Head of caudate nucleus (tissue), 42 donors: Measurements from ENCODE around the gene TCF15.
A peak's percentile ranks its signal among the peaks of the same experiment; 100 is the strongest.

Source experiments
- DNase-seq, 42 donors: peaks; one replicate each; pipeline versions ENCODE4 v3.0.0 to v3.0.0-alpha.2; 2020 to 2021; ENCODE audit warnings: mixed read lengths in 7 of 42
- intact Hi-C: fragments of 100-400 bp; cut with DNase I; formaldehyde crosslinking; loops from one replicate; pipeline ENCODE4 v1.15.0; 2022

The TCF15 gene, protein sequence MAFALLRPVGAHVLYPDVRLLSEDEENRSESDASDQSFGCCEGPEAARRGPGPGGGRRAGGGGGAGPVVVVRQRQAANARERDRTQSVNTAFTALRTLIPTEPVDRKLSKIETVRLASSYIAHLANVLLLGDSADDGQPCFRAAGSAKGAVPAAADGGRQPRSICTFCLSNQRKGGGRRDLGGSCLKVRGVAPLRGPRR

DNA sequence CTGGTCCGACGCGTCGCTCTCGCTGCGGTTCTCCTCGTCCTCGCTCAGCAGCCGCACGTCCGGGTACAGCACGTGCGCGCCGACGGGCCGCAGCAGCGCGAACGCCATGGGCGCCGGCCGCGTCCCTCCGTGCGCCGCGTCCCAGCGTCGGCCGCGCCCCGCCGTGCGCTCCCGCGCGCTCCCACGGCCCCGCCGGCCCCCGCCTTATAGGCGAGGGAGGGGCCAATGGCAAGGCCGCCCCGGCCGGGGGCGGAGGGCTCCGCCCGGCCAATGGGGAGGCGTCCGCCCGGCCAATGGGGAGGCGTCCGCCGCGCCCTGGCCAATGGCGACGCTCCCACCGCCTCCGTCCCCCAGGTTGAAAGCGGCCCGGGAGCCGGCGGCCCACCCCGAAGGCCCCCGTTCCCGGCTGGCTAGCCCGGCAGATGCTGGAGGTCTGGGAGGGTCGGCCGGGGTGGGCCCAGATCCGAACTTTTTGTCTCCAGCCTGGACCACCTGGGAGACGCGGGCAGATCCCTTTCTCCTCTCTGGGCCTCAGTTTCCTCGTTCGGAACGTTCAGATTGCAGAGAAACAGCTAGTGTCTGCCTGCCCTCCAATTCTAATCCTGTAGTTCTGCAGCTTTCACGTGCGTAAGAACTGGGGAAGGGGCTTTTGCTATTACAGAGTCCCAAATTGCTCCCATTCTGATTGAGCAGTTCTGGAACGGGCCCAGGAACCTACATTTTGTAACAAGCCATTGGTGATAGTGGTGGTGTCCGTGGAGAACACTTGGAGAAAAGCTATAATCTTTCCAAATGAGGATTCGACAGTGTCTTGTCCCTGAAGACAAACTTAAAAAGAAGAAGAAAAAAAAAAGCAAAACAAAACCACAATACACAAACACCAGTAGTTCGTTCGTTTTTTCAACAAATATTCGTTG, at the start of gene TCF15:
TCF15 (minus strand) TSS at position 180 of the 917 bp plus-strand sequence; CDS start at position 108, 72 bp downstream.
- DNase-seq: peak in 4 of 42 donors; percentile 6 to 33 (median 24)
- intact Hi-C loops: no loop called here

DNA sequence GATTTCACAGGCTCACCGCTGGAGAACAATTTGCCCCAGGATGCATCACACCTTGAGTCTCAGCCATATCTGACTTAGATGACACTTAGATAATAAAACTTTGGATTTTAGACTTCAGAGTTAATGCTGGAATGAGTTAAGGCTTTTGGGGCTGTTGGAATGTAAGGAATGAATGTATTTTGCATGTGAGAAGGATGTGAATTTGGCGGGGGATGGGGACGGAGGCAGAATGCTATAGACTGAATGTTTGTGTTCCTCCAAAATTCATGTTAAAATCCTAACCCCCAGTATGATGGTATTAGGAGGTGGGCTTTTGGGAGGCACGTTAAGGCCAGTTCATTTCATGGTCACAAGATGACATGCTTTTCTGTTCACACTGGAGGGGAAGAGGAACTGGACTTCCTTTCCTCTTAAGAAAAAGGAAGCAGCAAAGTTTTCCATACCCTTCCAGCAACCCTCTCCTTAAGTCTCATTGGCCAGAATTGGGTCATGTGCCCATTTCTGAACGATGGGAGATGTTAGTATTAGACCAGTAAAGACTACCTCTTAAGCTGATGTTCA, 48.7 kb upstream of the TCF15 start:
- no peak for DNase-seq
- intact Hi-C loops: no loop called here

DNA sequence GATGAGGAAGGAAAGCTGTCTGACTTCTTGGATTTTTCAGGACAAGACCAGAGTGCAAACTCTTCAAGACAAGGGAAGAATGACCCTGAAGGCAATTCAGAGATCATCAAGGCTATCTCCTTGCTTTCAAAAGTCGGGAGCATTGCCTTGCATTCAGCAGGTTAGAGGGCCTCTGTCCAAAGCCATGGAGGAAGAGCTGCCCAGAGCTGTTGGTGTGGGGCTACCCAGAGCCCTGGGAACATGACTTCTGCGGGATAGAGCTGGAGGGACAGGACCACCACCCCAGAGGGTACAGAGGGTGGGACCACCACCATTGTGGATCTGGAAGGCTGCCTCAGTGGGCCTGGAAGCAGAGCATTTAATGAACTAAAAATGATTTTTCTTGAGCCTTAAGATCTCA, 48.1 kb upstream of the TCF15 start:
- DNase-seq: no peak

DNA sequence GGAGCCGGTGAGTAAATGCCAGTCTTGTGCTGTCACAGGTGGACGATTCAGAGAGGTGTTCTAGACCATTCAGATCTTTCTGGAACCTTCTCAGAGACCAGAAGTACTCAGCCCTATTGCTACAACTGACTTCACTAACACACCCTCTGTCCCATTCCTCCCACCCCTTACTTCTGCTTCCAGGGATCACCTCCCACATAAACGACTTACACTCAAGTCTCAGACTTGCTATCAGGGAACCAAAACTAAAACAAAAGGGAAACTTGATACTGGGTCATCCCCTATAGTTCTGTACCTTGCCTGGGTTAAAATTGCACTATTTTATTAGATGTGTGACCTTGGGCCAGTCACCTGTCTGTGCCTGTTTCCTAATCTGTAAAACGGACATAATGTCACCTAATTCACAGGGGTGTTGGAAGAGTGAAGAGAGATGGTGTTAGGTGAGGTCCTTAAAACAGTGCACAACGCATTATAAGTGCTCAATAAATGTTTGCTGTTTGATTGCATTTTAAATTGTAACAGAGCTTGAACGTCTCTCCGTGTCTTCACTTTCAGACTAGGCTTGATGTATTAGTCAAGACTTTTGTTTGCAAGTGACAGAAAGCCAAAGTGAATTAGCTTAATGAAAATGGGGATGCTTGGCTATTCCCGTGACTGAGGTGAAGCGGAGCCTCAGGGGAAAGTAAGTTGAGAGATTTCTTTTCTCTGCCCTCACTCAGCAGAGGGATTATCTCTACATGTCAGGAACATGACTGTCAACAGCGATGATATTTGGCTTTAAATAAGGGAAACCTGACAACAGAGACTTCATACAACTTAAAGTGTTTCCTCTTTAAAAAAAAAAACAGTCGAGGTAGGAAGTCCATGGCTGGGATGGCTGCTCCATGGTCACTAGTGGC, 45.9 kb upstream of the TCF15 start:
- intact Hi-C loops: no loop called here
- no peak for DNase-seq

More for the DNA sequence above, 48.1 kb upstream of the TCF15 start:
- intact Hi-C loops: no loop called here

DNA sequence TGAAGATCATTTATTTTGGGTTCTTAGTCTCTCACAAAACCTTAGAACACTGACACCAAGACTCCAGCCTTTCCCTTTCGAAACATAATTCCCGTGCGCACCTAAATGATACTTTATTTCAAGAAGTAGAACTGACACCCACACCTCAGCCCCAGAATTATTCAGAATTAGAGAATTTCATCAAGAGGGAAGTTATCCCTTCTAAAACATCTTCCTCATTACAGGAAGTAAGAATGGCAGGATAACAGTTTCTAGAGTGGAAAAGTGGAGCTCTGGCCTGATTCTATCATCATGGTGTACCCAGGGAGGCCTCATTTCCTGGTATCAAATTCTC, 44.3 kb upstream of the TCF15 start:
- DNase-seq: no peak
- intact Hi-C loops: no loop called here

DNA sequence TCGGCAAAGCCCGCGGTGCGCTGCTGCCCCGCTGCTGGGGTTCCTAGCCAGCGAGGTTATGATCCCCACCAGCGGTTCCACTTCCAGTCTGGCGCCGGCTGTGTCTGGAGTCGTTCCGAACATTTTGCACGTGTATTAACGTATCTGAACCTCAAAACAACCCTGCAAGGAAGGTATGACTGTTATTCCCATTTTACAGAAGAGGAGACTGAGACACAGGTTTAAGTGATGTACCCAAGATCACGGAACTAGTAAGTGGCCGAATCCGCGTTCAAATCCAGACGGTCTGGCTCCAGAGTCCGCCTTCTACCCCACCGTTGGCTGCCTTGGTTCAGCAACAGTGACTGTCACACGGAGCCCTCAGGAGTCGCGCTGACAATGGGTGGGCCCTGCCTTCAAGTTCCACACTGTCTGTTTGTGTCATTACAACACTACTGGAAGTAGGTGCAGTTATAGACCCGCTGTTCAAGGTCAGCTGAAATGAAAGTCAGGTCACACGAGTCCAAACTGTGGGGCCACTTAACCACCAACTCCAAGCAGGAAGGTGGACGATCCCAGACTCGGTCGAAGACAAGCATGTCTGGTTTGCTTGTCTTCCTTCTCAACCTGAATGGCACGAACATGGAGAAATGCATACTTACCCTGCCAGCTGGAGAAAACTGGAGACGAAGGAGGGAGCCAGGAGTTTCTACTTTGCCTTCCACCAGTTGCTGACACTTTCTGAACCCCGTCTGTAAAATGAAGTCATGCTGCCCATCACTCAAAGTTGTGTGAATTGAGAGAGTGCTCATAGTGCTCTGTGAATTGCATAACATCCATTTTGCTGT, 43.7 kb upstream of the TCF15 start:
- intact Hi-C loops: no loop called here
- DNase-seq: no peak

DNA sequence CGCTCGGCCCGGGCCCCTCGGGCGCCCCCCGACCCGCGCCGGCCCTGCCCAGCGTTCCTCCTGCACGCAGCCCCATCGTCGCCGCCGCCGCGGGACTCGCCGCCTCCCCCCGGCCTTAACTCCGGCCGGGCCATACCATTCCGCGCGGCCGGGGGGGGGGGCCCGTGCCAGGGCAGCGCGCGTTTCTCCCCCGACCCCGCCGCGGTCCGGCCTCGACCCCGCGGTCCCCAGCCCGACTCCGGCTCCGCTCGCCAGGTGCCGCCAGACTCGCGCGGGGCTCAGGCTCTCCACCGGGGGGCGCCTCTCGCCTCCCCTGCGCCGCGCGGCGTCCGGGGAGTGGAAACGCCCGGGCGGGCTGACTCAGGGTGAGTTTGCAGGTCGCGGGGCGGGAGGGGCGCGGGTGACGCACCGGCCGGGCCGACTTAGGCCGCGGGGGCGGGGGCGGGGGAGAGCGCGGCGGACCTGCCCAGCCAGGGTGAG, 43.0 kb upstream of the TCF15 start, which contains the start of gene SRXN1:
SRXN1 (minus strand) TSS at position 91 of the 480 bp plus-strand sequence; CDS start at position 76, 15 bp downstream.
- peak; percentile 28 to 93 (median 81) for DNase-seq
- intact Hi-C loops: no loop called here

DNA sequence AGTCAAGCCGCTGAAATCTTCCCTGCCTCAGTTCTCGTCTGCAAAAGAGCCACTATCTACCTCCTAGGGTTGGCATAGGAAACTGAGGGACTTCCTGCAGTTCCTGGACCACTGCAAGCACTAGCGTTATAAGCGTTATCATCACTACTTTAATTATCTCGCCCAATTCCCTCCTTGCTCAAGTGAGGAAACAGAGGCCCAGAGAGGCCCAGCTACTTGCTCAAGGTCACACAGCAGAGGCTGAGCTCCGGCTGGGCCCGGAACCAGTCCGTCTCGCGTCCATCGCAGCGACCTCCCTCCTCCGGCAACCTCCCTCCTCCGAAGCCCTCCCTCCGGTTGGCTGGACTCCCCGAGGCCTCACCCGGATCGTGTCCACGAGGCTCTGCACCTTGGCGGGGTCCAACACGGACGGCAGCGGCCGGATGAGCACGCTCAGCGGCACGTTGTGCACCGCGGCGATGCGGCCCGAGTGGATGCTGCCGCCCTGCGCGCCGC, 42.6 kb upstream of the TCF15 start:
- DNase-seq: peak in 5 of 42 donors; percentile 20 to 52 (median 26)
- intact Hi-C loops: no loop called here

DNA sequence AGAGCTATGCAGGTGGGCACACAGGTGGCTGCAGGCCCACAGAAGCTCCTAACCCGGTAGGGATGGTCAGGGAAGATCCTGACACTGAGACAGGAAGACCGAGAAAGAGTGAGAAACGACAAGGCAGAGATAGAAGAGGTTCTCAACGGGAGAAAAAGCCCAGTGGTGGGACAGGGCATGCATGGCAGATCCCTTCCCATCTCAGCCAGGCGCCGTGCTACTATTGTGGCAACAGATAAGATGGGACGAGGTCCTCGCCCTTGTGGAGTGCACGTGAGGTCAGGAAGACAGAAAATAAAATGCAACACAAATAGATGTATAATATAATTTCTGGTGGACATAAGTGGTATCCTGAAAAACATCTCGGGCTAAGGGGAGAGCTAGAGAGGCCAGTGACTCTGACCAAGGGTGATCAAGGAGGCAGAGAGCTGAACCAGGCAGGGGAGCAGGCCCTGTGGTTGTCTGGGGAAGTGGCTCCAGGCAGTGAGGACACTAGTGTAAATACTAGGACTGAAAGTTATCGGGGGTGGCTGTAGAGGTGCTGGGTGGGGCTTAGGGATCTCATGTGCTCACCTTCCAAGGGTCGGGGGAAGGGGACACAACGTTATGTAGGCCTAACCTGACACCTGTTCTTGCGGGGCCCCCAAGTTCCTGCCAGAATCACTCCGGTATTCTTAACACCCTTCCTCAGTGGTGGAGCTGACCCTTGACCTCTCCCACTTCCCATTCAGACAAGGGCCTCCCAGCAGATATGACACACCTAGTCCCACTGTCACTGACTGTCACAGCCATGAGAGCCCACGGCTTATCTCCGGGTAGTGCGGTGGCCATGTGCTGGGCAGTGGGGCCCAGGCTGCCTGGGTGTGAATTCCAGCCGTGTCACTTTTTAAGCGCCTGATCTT, 41.9 kb upstream of the TCF15 start:
- no peak for DNase-seq
- intact Hi-C loops: no loop called here

DNA sequence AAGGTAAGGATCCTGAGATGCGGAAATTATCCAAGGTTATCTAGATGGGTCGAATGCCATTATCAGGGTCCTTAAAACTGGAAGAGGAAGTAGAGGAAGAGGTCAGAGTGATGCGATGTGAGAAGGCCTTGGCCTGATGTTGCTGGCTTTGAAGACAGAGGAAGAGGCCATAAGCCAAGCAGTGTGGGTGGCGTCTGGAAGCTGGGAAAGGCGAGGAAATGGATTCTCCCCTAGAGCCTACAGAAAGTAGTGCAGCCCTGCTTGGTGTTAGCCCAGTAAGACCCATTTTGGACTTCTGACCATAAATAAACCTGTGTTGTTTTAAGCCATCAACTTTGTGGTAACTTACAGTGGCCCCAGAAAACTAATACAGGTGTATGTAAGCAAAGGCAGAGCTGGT, 40.8 kb upstream of the TCF15 start:
- no peak for DNase-seq
- intact Hi-C loops: no loop called here

DNA sequence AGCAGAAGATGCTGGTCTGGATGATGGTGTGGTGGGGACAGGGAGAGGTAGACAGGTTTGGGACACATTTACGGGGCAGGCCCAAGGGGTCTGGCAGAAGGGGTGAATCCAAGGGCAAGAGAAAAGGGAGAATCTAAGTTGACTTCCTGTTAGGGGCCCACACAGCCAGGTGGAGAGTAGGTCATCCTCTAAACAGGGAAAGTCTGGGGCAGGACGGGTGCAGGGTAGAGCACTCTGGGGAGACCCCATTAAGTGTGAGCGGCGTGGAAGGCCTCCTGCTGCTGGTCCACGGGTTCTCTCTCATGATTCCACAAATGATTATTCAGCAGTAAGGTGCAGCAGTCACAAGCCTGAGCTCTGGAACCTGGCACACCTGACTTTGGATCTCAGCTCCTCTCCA, 40.2 kb upstream of the TCF15 start:
- intact Hi-C loops: no loop called here
- no peak for DNase-seq

DNA sequence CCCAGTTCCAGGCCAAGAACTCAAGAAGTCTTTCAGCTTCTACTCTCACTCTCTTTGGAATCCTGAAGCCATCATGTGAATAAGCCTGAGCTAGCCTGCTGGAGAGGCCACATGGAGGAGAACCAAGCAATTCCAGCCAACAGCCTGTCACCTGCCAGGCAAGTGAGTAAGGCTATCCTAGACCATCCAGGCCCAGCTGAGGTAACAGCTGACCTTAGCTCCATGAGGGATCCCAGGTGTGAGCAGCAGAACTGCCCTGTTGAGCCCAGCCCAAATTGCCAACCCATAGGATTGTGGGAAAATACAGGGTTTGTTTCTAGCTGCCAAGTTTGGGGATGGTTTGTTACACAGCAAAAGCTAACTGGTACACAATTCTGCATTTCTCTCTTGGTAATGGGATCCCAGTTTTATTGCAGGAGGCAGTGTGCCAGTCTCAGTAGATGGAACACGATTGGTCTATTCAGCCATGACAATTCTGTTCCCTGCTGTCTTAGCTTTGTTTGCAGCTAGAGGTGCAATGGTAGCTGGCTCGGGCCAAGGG, 37.4 kb upstream of the TCF15 start:
- DNase-seq: no peak
- intact Hi-C loops: loop anchor here (10.0 kb wide), 1 partner anchor 293 kb away; no protein-coding TSS in a partner anchor

DNA sequence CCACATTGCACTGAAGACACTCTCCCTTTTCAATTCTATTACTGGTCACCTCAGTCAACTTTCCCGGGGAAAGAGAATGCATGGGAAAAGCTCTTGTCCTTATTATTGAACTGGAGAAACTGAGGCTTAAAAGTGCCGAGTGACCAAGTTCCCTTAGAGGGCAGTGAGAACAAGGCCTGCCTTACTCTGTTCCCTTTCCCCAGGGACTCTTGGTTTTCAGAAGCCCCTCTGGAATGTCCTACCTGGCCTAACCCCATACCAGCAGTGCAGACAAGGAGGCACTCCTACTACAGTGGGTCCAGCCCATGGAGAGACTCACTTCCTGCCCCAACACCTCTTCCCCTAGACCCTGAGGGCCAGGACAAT, 36.7 kb upstream of the TCF15 start:
- intact Hi-C loops: loop anchor here (10.0 kb wide), 1 partner anchor 292 kb away; no protein-coding TSS in a partner anchor
- no peak for DNase-seq

DNA sequence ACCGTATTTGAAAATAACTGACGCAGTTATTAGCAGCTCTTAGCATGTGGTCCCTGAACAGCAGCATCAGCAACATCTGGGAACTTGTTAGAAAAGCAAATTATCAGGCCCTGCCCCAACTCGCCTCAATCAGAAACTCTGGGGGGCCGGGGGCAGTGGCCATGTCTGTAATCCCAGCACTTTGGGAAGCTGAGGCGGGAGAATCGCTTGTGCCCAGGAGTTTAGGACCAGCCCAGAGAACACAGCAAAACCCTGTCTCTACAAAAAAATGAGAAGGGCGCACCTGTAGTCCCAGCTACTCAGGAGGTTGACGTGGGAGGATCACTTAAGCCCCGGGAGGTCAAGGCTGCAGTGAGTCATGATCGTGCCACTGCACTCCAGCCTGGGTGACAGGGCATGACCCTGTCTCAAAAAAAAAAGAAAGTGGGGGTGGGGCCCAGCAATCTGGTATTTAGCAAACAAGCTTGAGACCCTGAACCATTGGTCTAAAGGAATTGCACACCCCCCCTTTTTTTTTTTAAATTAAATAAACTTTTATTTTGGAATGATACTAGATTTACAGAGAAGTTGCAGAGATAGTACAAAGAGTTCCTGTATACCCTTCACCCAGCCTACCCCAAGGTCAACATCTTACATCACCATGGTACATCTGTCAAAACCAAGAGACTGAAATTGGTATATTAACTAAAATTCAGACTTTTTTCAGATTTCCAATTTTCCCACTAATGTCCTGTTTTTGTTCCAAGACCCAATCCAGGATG, 36.2 kb upstream of the TCF15 start:
- intact Hi-C loops: loop anchor here (10.0 kb wide), 1 partner anchor 291 kb away; no protein-coding TSS in a partner anchor

DNA sequence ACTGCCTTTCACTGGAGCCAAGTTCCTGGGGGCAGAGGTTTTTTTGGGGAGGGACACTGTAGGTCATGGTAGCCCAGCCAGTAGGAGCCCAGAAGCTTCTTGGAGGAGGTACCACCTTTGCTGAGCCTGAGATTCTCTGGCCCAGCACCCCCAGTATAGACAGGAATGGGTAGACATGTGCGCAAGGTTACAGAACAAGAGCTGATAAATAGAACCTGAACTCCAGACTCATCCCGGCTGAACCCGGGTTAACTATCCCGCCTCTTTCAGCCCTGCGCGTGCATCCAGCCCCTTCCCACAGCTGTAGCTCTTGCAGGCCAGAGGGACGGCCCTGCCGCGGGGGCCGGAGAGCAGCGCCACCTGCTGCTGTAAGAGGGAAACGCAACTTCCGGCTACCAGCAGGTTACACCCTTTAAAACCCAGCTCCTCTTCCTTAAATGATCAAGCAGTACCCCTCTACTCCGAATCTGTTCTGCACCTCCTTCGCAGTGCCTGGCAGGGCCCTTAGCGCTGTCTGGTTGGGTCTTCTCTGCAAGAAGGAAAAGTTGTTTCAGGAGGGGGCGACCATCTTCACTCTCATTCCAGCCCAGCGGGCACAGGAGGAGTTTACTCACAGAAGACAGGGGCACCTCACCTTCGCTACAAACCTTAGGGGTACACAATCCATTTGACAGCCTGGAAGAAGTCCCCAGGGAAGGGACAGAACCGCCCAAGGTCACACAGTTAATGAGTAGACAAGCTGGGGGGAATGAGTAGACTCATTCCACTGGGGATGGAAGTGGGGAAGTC, 35.4 kb upstream of the TCF15 start:
- intact Hi-C loops: loop anchor here (10.0 kb wide), 1 partner anchor 291 kb away; no protein-coding TSS in a partner anchor
- DNase-seq: peak in 41 of 42 donors; percentile 28 to 85 (median 67)

More for the DNA sequence above, 36.2 kb upstream of the TCF15 start:
- DNase-seq: no peak
